B cell (primary cell): ENCODE data around the gene ZNF808. TPM values are rescaled to one million over a fixed set of nuclear protein-coding genes. Genes with fewer than 3 reads are reported as not detected.
"Not testable (repeated sequence)": the region's sequence is repeated elsewhere in the genome, so short reads cannot be mapped to it uniquely, and the experiment has no call there.

Experiments
- ATAC-seq: fragments of 200-7000 bp; cut with Tn5 transposase; one replicate; pipeline ENCODE4 v1.10.0; 2021; ENCODE audit warnings: low read depth, mild to moderate bottlenecking, moderate number of reproducible peaks, moderate library complexity
- CTCF ChIA-PET: fragments of 350-600 bp; sonication (Branson Sonifier 250); formaldehyde crosslinking; loops from one replicate; lab custom pipeline; 2021; ENCODE audit warnings: antibody characterized with exemption, inconsistent platforms; lab: Charles Lee
- POLR2A ChIA-PET: fragments of 350-600 bp; sonication (Branson Sonifier 250); formaldehyde crosslinking; loops from one replicate; lab custom pipeline; 2021; ENCODE audit warnings: antibody characterized with exemption; lab: Charles Lee
- DNase-seq: peaks from one replicate; pipeline ENCODE4 v3.0.0; 2013
- H2AFZ ChIP-seq: 2 replicates; pipeline ENCODE4 v1.6.1; 2012; ENCODE audit warnings: mild to moderate bottlenecking, low read depth, low read length; ENCODE audit not compliant: insufficient read depth, poor library complexity, severe bottlenecking
- H3K27ac ChIP-seq, 2 donors: 1 replicate in 1 of 2; 2 replicates in 1 of 2; pipeline ENCODE4 v1.5.1; 2012 to 2013; ENCODE audit warnings: low read length in 2 of 2, mild to moderate bottlenecking in 2 of 2, moderate library complexity in 1 of 2
- H3K27me3 ChIP-seq, 4 experiments: fragments of 200-600 bp in 1 of 4; sonication (generic) in 1 of 4; replicated peaks in 1 of 4; 1 replicate in 2 of 4; 2 replicates in 2 of 4; pipeline versions ENCODE4 v1.6.1 to v1.7.0; 2013 to 2016; ENCODE audit warnings: low read length in 3 of 4, mild to moderate bottlenecking in 2 of 4, mixed read lengths in 1 of 4, moderate library complexity in 1 of 4; ENCODE audit not compliant: insufficient read depth in 4 of 4, control insufficient read depth in 3 of 4; ENCODE audit errors: control extremely low read depth in 1 of 4
- H3K36me3 ChIP-seq, 2 experiments: replicated peaks in 1 of 2; 1 replicate in 1 of 2; 2 replicates in 1 of 2; pipeline versions ENCODE4 v1.6.1 to v1.7.1; 2013; ENCODE audit warnings: low read length in 1 of 2; ENCODE audit not compliant: insufficient read depth in 2 of 2, control insufficient read depth in 1 of 2; ENCODE audit errors: control extremely low read depth in 1 of 2, extremely low read depth in 1 of 2
- H3K4me1 ChIP-seq, 2 donors: fragments of 200-600 bp in 1 of 2; sonication (generic) in 1 of 2; 1 replicate in 1 of 2; 2 replicates in 1 of 2; pipeline versions ENCODE4 v1.5.1 to v1.6.1; 2013 to 2017; ENCODE audit warnings: low read length in 2 of 2; ENCODE audit not compliant: control insufficient read depth in 2 of 2, insufficient read depth in 2 of 2
- H3K4me2 ChIP-seq: replicated peaks from 2 replicates; pipeline ENCODE3; 2012; ENCODE audit warnings: mild to moderate bottlenecking, low read depth, low read length; ENCODE audit not compliant: poor library complexity, severe bottlenecking
- H3K4me3 ChIP-seq, 5 experiments: fragments of 200-600 bp in 1 of 5; sonication (generic) in 1 of 5; 1 replicate in 3 of 5; 2 replicates in 2 of 5; pipeline versions ENCODE4 v1.5.1 to v1.7.0; 2011 to 2016; ENCODE audit warnings: low read length in 4 of 5, mild to moderate bottlenecking in 4 of 5, low read depth in 2 of 5, control low read depth in 1 of 5, moderate library complexity in 1 of 5; ENCODE audit not compliant: insufficient read depth in 1 of 5; ENCODE audit errors: control extremely low read depth in 1 of 5, extremely low read depth in 1 of 5
- H3K79me2 ChIP-seq: fragments of 200-600 bp; sonication (generic); one replicate; pipeline ENCODE4 v1.6.0; 2016; ENCODE audit warnings: low read length; ENCODE audit not compliant: control insufficient read depth, insufficient read depth
- H3K9ac ChIP-seq: fragments of 200-600 bp; sonication (generic); 2 replicates; pipeline ENCODE4 v1.6.1; 2017; ENCODE audit warnings: mild to moderate bottlenecking, low read length, moderate library complexity
- H3K9me3 ChIP-seq, 3 donors: one replicate each; pipeline versions ENCODE4 v1.6.1 to v1.7.1; 2013; ENCODE audit warnings: low read length in 2 of 3; ENCODE audit not compliant: control insufficient read depth in 2 of 3, insufficient read depth in 1 of 3; ENCODE audit errors: control extremely low read depth in 1 of 3
- H4K20me1 ChIP-seq: 2 replicates; pipeline ENCODE4 v1.6.0; 2012; ENCODE audit warnings: mild to moderate bottlenecking, low read length; ENCODE audit not compliant: insufficient read depth, control insufficient read depth, poor library complexity, severe bottlenecking
- H3K27ac Mint-ChIP-seq: one replicate; pipeline ENCODE4 v1.8.0; 2021; ENCODE audit warnings: mixed read lengths
- H3K27me3 Mint-ChIP-seq: one replicate; pipeline ENCODE4 v1.8.0; 2021; ENCODE audit warnings: mixed read lengths
- H3K4me1 Mint-ChIP-seq: one replicate; pipeline ENCODE4 v1.8.0; 2021; ENCODE audit warnings: mixed read lengths
- H3K4me3 Mint-ChIP-seq: one replicate; pipeline ENCODE4 v1.8.0; 2021; ENCODE audit warnings: mixed read lengths
- H3K9me3 Mint-ChIP-seq: one replicate; pipeline ENCODE4 v1.8.0; 2022; ENCODE audit warnings: mixed read lengths; ENCODE audit not compliant: insufficient read depth
- CTCF ChIP-seq: fragments of 200-600 bp; IDR thresholded peaks from one replicate; pipeline ENCODE4 v1.8.0; 2022; ENCODE audit warnings: antibody characterized with exemption, mild to moderate bottlenecking
- EZH2 ChIP-seq: IDR thresholded peaks from 2 replicates; pipeline ENCODE4 v1.6.1; 2012; ENCODE audit warnings: borderline replicate concordance, low read depth, mild to moderate bottlenecking, moderate library complexity, low read length; ENCODE audit not compliant: insufficient read depth, poor library complexity, severe bottlenecking
- WGBS: methylation state at CpG from one replicate; pipeline ENCODE4 v1.1.5; 2013; ENCODE audit warnings: missing lambda C conversion rate; ENCODE audit not compliant: insufficient coverage; 5-methylcytosine and 5-hydroxymethylcytosine counted together
- intact Hi-C: fragments of 100-400 bp; cut with micrococcal nuclease; formaldehyde crosslinking; loops from one replicate; pipeline ENCODE4 v1.10.0; 2022
- polyA plus RNA-seq: library from polyadenylated mRNA; depleted of rRNA; stranded (reverse); fragments of >200 nt; gene quantifications from 2 replicates; pipeline ENCODE4 v1.2.3, GENCODE V29; 2012
- total RNA-seq, 2 donors: library from RNA; stranded (reverse); fragments of 120-200 nt in 1 of 2; gene quantifications; 1 replicate in 1 of 2; 2 replicates in 1 of 2; pipeline versions ENCODE4 v1.2.3 to v1.2.4, GENCODE V29; 2013 to 2022

The ZNF808 gene
- total and polyA plus RNA-seq, 2 donors (not counting 1 experiment from before 2014, with no cell fraction given) = 8.8 to 56.0 TPM

GRCh38 chr19:52541176-52541575 is 13.7 kb downstream of the ZNF808 start:
- H3K27me3 ChIP-seq, H3K27me3 Mint-ChIP-seq, CTCF ChIA-PET, H3K9me3 Mint-ChIP-seq, DNase-seq, H4K20me1 ChIP-seq, H3K9ac ChIP-seq, H3K27ac Mint-ChIP-seq, ATAC-seq, H3K4me1 ChIP-seq, H3K4me2 ChIP-seq, H3K4me3 Mint-ChIP-seq, intact Hi-C loops, H3K27ac ChIP-seq, H3K4me3 ChIP-seq, H2AFZ ChIP-seq: not testable (repeated sequence)
- Histone ChIP-seq H3K9me3 (peaks cover 0 to 27% (median 0%) of the 10 kb centered on the region in 3 donors), H3K79me2 (peaks cover 43% of the 10 kb centered on the region), H3K36me3 (peaks cover 0 to 28% of the 10 kb centered on the region in 2 experiments)
- peaks cover 22% of the 10 kb centered on the region for H3K4me1 Mint-ChIP-seq
- POLR2A ChIA-PET = interaction anchor here (0.7 kb wide), 1 partner anchor 24 kb away, joined by 4 read pairs; no protein-coding TSS in a partner anchor
- 100% methylated on average over 2 of the region's 5 CpGs for WGBS

DNA sequence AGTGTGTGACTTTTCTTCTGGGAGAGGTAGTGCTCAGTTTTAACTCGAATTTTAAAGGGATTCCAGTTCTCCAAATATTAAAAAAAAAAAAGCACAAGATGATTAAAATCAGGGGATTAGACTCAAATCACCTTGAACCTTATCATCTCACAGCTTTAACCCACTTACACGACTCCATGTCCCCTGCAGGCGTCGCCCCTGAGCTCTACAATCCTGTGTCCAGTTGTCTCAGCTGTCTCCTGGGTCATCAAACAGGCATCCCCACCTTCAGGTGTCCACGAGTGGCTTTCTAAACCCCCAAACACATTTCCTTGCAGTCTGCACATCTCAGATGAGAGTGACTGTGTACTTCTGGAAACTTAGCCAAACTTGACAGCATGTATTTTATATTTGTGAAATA is 14.1 kb downstream of the ZNF808 start:
- Histone ChIP-seq H3K27me3 (no peaks in the 10 kb centered on the region), H3K36me3 (peaks cover 0 to 28% of the 10 kb centered on the region in 2 experiments), H3K27ac (no peak overlapping the region), H3K4me2 (no peak overlapping the region), H2AFZ (no peak overlapping the region), H3K9me3 (peaks cover 0 to 31% (median 0%) of the 10 kb centered on the region in 3 donors), H3K4me1 (peaks cover 0 to 4% of the 10 kb centered on the region in 2 donors), H3K9ac (no peak overlapping the region), H3K4me3 (no peak overlapping the region), H3K79me2 (peaks cover 39% of the 10 kb centered on the region), H4K20me1 (no peaks in the 10 kb centered on the region)
- peaks cover 2% of the 10 kb centered on the region for H3K9me3 Mint-ChIP-seq
- 100% methylated on average over 3 of the region's 5 CpGs for WGBS
- no peak overlapping the region for H3K4me3 Mint-ChIP-seq
- H3K27ac Mint-ChIP-seq = no peak overlapping the region
- intact Hi-C loops = no loop called here
- no peaks in the 10 kb centered on the region for H3K27me3 Mint-ChIP-seq
- ATAC-seq (no peak), DNase-seq (no peak)
- TF ChIP-seq CTCF = no peak
- no peak for TF ChIP-seq EZH2
- CTCF ChIA-PET = no interaction called here
- peaks cover 18% of the 10 kb centered on the region for H3K4me1 Mint-ChIP-seq
- POLR2A ChIA-PET = no interaction called here

DNA sequence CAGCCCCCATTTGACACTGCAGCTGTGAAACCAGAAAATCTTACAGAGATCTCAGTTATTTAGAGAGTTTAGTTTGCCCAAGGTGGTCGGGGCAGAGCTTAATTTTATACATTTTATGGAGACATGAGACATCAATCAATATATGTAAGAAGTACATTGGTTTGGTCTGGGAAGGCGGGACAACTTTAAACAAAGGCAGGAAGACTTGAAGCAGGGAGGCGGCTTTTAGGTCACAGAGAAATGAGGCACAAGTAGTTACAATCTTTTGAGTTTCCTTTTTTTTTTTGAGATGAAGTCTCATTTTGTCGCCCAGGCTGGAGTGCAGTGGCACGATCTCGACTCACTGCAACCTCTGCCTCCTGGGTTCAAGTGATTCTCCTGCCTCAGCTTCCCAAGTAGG is 15.1 kb downstream of the ZNF808 start:
- Histone ChIP-seq H3K9me3 (peaks cover 0 to 35% (median 0%) of the 10 kb centered on the region in 3 donors), H3K79me2 (peaks cover 33% of the 10 kb centered on the region), H3K36me3 (peaks cover 2 to 34% of the 10 kb centered on the region in 2 experiments)
- H3K4me1 ChIP-seq, H3K9me3 Mint-ChIP-seq, H3K27me3 Mint-ChIP-seq, H2AFZ ChIP-seq, intact Hi-C loops, H3K27ac ChIP-seq, H3K4me3 Mint-ChIP-seq, H3K27me3 ChIP-seq, POLR2A ChIA-PET, H3K27ac Mint-ChIP-seq, H4K20me1 ChIP-seq, DNase-seq, H3K9ac ChIP-seq, H3K4me3 ChIP-seq, ATAC-seq, H3K4me2 ChIP-seq: not testable (repeated sequence)
- H3K4me1 Mint-ChIP-seq = peaks cover 12% of the 10 kb centered on the region
- CTCF ChIA-PET = interaction anchor here (0.7 to 1.3 kb wide), 2 partner anchors 14 to 15 kb away, joined by 3 read pairs; partner anchors contain the start of gene ZNF808
- WGBS = 88% methylated on average over 5 of the region's 6 CpGs
